Hepatic stellate cell (primary cell): ENCODE measurements around the gene ATP2C1.
"Not testable (repeated sequence)": the region's sequence is repeated elsewhere in the genome, so short reads cannot be mapped to it uniquely, and the experiment has no call there.

ENCODE experiments used
- DNase-seq: peaks from one replicate; pipeline ENCODE4 v3.0.0; 2011; ENCODE audit warnings: low spot score

The ATP2C1 gene

GRCh38 chr3:130981469-130981868 is 87.6 kb downstream of the ATP2C1 start:
- DNase-seq: no peak

DNA sequence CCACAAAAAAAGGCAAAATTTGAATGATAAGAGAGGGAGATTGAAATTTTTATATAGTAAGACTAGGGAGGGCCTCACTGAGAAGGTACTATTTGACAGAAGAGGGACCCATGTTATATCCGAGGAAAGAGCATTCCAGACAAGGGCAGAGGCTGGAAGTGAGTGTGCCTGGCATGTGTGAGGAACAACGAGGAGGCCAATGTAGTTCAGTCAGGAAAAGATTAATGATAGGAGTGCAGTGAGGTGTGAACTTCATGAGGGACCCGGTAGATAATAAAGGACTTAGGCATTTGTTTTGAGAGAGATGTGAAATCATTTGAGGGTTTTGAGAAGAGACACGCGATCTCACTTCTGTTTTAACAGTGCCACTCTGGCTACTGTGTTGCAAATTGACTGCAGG is 96.4 kb downstream of the ATP2C1 start:
- no peak for DNase-seq

GRCh38 chr3:130991126-130991525 is 97.2 kb downstream of the ATP2C1 start:
- no peak for DNase-seq

DNA sequence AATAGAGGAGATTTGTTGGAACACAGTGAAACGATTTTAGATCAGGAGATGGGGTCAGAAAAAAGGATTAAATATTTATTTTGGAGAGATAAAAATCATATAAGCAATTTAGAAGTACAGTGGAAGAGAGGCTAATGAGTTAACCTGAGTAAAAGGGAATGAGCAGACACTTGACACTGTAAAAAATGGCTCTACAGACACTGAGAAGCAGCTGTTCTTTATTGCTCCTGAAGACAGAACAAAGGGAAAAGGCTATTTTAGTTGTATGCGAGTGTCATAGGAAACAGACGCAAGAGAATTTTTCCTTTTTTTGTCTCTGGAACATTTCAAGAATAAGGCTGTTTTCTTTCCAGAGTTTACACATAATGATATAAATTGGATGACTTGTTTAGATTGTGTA is 98.5 kb downstream of the ATP2C1 start:
- DNase-seq: no peak

- DNase-seq: no peak
Observed at GRCh38 chr3:130997289-130997688, 103.4 kb downstream of the ATP2C1 start.

DNA sequence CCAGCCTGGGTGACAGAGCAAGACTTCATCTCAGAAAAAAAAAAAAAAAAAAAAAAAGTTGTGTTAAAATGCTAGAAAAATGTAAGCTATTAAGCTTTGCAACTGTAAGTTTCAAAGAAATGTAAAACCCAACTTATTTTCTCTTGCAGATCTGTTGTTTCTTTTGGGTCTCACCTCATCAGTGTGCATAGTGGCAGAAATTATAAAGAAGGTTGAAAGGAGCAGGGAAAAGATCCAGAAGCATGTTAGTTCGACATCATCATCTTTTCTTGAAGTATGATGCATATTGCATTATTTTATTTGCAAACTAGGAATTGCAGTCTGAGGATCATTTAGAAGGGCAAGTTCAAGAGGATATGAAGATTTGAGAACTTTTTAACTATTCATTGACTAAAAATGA is 107.2 kb downstream of the ATP2C1 start:
- no peak for DNase-seq

- DNase-seq: no peak
Observed at GRCh38 chr3:131004603-131005002, 110.7 kb downstream of the ATP2C1 start.

DNA sequence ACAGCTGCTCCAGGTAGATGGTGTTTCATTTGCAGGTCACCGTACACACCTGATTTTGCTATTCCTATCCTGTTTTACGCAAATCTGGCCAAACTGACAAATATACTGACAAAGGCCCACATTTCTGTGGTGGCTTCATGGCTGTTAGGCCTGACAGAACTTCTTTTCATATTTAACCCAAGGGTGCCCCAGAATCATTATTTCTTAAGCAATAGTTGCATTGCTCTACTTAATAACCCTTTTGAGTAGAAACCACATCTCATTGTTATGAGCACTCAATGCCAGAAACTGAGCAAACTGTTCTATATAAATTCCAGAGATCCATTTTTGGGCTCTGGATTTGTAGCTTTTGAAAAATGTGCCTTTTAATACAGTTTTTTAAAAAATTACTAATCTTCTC is 113.4 kb downstream of the ATP2C1 start:
- DNase-seq: no peak

- no peak for DNase-seq
Observed at GRCh38 chr3:131007782-131008181, 113.9 kb downstream of the ATP2C1 start.

- DNase-seq: no peak
Observed at GRCh38 chr3:131008326-131008725, 114.4 kb downstream of the ATP2C1 start.

DNA sequence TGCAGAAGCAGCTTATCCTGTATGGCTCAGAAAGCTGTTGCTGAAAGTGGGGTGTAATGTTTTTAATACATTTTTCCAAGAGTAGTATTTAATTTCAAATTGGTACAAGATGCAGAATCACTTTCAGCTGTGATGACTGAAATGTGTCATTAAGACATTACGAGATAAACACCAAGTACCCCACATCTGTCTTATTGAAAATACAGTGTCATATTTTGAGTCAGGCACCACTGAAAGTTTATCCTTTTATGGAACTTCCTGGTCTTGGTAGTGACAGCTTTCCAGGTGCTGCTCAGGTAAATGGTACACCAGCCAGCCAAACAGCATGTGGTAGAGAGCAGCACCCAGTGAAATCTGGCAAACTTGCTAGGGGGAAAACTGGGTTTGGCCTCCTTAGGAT is 115.8 kb downstream of the ATP2C1 start:
- no peak for DNase-seq

DNA sequence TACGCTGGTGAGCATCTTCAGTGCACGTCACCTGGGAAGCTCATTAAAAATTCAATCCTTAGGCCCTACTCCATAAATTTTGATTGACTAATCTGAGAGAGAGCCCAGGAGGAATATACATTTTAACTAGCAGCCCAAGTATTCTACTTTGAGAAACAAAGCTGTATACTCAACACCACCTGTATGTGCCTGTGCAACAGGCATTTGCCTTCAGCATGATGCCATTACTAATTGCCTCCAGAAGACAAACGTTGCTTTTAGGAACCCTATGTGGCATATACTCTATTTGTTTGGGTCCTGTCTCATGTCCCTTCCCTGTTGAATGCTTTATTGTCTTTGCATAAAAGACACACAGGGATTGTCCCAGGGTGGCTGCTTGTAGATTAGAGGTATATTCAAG is 125.1 kb downstream of the ATP2C1 start:
- no peak for DNase-seq

GRCh38 chr3:131020122-131020693 is 126.3 kb downstream of the ATP2C1 start:
- DNase-seq: no peak

- DNase-seq: no peak
Observed at GRCh38 chr3:131025539-131025938, 131.7 kb downstream of the ATP2C1 start.

GRCh38 chr3:131026321-131027151 is 132.7 kb downstream of the ATP2C1 start, which contains the start of the genes ASTE1 and NEK11:
ASTE1 (minus strand) TSS chr3:131026825; CDS start chr3:131025306, 1,519 bp downstream.
NEK11 (plus strand) TSS chr3:131026877; CDS start chr3:131029709, 2,832 bp downstream.
- peak; percentile 83 for DNase-seq

DNA sequence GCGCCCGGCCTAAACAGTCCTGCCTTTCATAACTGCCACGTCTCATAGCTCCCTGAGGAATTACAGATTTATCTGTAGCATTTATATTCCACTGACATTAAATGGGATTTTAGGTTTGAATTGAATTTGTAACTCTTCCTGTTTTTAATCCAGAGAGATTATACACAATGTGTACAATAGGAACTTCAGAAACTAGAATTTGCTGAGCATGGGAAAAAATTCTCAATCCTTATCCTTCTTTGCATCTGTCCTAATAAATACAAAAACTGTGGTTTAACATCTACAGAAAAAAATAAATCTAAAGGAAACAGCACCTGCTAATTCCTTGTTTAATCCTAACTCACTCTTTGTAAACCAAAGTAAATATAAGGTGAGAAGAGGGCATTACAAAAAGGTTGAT is 135.0 kb downstream of the ATP2C1 start:
- DNase-seq: no peak

GRCh38 chr3:131031660-131032059 is 137.8 kb downstream of the ATP2C1 start:
- no peak for DNase-seq

DNA sequence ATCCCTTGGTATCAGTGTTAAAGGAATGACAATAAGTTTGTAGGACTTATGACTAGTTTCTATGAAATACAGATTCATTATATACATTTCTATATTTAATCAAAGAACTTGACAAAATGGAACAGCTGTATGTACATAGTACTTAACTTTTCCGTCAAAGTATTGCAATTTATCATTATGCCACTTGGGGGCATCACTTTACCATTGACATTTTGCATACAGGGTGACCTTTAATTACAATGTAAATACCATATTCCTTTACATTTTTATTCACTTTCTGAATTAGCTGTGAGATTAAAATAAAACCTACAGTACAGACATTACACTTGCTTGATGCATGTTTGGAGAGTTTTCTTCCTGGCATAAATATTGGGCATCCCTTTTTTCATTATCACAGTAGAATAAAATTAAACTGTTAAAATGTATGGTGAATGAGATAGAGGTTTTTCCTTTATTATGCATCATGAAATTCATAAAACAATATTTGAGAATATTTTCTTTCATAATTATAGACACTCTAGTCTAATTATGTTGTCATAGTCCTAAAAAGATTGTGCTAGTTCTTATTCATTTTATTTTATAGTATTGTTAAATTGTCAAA is 139.7 kb downstream of the ATP2C1 start:
- DNase-seq: no peak

- DNase-seq: peak; percentile 61
Observed at GRCh38 chr3:131036200-131036816, 142.4 kb downstream of the ATP2C1 start.

DNA sequence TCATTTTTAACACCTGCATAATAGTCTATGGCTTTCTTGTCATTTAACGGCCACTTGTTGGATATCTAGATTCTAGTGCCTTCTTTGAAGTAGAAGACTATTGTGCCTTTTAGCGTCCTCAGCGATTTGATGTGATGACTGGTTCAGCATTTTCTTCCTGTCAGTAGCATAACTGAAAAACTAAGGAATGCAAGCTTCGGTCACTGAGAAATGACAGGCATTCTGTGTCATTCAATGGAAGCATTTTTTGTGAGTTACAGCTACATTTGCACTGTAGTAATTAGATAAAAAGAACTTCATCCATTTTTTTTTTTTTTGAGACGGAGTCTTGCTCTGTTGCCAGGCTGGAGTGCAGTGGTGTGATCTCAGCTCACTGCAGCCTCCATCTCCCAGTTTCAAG is 143.1 kb downstream of the ATP2C1 start:
- peak; percentile 40 for DNase-seq

DNA sequence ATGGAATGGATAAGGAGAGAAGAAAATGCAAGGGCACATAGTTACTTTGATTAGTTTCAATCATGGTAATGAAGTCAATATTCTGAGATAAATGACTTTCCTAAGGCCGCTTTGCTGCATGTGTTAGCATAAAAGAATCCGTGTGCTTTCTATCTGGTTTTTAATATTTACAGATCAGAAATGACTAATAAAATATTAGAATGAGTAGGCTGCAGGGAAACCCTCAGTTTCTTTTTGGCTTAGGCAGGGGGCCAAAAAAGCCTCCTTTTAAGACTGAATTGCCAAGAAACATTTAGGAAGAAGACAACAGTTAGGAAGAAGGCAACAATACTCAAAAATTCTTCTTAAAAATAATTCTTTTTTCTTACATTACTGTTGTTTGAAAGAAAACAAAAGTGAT is 144.4 kb downstream of the ATP2C1 start:
- no peak for DNase-seq

- DNase-seq: not testable (repeated sequence)
Observed at GRCh38 chr3:131042271-131042985, 148.5 kb downstream of the ATP2C1 start.
